HG03354 (cell line): ENCODE data around the gene HOXA6.
A peak's percentile ranks its signal among the peaks of the same experiment; 100 is the strongest.

ENCODE experiments used
- ATAC-seq: cut with Tn5 transposase; IDR thresholded peaks from one replicate; pipeline ENCODE4 v1.9.1; 2021; ENCODE audit warnings: mild to moderate bottlenecking; ENCODE audit not compliant: unreplicated experiment, poor library complexity, severe bottlenecking

Gene HOXA6

DNA sequence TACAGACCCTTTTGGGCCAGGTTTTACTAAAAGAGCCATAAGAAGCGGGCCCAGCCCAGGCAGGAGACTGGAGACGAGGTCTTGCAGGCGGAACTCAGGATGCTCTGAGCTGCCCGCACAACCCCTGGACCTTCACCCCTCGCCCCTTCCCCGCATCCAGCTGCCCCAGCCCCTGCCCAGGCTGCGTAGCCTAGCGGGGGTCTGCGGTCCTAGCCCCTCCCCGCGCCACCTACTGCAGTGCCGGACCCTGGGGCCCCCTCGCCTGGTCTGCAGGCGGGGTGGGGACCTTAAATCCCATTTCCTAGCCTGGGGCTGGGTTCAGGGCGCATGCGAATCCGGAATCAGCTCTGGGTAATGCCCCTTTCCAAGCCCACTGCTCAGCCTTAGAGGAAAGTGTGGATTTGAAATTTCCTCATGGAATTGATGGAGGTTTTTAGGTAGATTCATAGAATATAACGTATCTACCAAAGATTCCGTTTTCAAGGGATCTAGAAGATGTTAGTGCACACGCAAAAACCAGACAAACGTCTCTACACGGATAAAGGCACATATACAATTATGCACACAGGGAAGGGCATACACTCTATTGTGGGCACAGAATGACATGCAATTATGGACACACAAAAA lies 5.4 kb upstream of the HOXA6 start:
- ATAC-seq = no peak

- no peak for ATAC-seq
Measured at GRCh38 chr7:27151931-27152815, 4.6 kb upstream of the HOXA6 start, which contains the start of gene HOXA3. Gene HOXA3 (minus strand): TSS chr7:27152583. CDS start chr7:27110640, 41,943 bp downstream.

DNA sequence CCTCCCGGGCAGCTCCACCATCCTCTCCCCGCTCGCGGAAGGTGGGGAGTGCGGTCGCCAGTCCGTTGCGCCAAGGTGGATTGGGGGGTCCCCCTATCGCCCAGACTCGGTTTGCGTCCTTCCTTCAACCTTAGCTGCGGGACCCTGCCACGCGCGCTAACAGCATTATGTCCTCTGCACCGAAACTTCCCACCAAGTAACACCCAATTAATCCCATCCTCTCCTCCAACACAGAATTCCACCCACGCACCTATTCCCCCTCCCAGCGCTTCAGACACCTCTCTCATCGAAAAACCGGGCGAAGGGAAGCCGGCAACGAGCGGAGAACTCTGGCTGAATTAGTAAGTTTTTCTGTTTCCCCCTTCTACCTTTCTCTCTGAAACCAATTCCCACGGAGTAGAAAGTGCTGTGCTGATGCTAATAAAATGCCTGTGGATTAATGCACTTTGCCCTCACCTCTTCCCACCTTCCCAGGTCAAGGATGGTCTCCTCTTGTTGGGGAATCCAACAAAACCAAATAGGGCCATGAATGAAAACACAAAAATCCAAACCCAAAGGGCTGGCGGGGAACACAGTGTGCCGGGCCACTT lies 3.9 kb upstream of the HOXA6 start:
- no peak for ATAC-seq

DNA sequence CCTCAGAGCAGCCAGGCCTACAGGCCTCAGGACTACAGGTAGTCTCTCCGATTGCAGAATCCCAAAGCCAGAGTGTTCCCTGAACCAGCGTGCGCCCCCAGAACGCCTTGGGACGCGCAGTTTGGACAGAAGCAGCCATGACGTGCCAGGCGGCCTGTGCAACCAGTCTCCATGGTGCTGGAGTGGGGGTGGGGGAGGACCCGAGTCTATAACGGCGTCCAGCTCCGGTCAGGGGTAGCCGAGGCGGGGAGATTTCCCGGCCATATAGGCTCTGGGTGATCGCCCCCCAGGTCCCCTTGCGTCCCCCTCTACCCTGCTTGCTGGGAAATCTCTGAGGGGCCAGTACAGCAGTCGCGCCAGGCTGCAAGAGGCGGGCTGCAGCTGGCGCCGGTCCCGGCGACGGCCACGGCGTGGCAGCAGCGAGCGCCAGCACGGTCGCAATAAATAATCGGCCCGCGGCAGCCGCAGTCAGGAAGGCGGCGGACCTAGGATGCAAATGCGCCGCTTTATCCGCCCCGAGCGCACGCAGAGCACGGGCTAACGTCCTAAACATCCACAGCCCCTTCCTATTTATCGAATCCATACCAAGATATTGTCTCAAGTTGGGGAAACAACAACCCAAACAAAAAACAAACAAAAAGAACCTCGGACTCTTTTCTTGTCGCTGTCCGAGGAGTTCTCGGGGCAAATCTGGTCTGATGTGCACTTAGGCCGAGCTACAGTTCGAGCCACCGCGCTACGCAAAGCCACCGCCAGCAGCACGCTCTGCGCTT lies 3.2 kb upstream of the HOXA6 start:
- ATAC-seq = peak; percentile 80

DNA sequence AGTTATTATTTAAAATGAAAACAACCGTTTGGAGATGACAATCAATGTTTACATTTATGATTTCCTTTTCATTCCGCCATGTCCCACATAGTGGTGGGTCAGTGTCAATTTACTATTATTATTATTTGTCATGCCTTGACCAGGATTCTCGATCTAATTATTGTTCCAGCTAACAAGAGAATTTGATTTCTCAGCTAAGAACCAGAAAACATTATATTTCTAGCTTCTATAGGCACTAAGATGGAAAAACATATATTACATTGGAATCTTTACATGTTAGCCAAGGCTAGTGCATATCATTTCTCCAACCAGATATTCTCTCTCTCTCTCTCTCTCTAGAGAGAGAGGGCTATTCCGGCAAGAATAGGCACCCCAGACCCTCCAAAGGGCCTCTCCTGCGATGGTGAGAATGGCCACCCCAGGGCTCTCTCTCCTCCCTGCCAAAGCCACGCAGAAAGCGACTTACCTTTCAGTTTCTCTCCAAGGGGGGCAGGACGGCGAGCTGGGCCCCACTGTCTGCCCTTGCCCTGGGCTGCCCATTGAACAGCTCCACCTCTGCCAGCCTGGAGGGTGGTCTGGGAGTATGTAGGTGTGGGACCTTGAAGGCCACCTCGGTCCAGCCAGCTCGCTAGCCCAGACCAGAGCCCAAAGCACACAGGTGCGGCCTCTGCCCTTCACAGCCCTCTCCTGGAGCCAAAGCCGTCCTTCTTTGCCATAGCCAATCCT lies 2.4 kb upstream of the HOXA6 start:
- no peak for ATAC-seq

DNA sequence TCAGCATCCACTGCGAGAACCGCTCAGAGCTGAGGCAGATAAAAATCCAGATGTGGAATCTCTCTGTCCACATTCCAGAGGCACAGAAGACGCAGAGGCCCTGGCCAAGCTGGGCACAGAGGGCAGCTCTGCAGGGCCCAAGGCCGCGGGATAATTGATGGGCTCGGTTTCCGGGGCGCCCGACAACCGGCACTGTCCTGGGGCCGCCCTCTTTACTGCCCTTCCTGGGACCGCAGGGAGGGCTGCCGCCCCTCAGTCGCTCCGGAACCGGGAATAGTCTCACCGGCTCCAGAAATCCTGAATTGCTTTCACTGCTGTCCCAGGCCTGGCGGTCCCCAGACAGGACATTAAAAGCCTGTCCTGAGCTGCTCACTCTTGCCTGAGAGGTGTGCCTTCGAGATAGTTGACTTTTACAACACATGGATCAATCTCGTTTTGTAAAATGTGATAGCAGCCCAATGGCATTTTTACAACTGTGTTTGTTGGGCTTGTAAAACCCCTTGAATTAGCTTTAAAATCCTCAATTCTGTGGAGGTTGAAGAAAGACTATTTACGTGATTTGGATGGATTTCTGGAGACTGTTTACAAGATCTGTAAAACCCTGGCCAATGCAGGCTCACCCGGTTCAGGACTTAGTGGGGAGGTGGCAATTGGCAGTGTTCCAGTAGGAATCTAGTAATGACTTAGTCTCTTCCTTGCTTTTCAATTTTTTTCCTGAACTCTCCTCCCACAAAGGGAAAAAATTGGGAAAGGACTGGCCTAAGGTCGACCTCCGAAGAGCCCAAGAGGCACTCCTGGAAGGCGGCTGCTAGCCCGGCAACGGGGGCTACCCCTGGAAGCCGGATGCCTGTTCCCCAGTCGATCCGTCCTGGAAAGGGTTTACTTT lies 1.4 kb upstream of the HOXA6 start:
- no peak for ATAC-seq

- ATAC-seq = no peak
Measured at GRCh38 chr7:27148031-27148755, 619 bp upstream of the HOXA6 start.

GRCh38 chr7:27146491-27147198 lies 929 bp downstream of the HOXA6 start:
- ATAC-seq = no peak

GRCh38 chr7:27145914-27146412 lies 1.6 kb downstream of the HOXA6 start:
- ATAC-seq = no peak

GRCh38 chr7:27145165-27145913 lies 2.2 kb downstream of the HOXA6 start:
- no peak for ATAC-seq

DNA sequence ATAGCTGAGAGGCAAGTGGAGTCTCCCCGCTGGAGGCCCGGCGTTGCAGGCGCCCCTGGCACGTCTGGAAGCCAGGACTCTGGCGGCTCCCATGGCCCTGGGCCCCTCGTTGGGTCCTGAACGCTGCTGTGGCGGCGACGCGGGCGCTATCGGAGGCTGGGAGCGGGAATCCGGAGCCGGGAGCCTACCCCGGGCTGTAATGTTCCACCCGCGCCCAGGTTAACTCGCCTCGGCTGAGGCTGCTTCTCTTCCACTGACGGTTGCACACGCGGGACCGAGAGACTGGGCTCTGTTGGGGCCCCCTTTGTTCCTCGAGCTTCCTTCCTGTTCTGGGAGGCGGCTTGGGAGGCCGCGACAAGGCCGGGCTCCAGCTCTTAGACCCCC lies 2.8 kb downstream of the HOXA6 start:
- no peak for ATAC-seq

GRCh38 chr7:27143950-27144780 lies 3.4 kb downstream of the HOXA6 start:
- no peak for ATAC-seq

- no peak for ATAC-seq
Measured at GRCh38 chr7:27143023-27143949, 4.3 kb downstream of the HOXA6 start, which contains the start of gene HOXA5. Gene HOXA5 (minus strand): TSS chr7:27143681. CDS start chr7:27143607, 74 bp downstream.

GRCh38 chr7:27142580-27143022 lies 5.0 kb downstream of the HOXA6 start:
- ATAC-seq = no peak
